ENCODE results near the gene MAP4K4.

DNA sequence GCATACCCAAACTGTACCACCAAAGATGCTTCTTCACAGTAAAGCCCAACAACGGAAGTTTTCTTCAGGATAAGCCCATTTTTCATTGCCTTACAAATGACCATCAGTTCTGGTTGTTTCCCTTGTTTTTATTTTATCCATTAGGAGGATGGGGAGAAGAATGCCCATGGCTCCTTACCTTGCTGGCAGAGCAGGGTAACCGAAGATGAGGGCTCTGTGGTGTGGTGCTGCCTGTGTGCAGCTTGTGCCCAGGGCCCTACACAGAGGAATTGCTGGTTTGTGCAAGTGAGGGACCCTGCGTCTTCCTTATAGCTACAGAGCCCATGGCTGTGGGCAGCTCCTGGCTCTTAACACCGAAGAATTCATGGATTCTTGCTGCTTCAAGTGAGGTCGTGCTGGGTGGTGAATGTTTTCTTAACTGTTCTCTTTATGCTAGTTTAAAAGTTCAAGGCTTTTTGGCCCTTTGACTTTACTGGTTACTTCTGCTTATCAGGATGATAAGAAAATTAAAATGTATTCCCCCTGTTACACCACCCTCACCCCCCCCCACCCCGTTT lies 110.6 kb downstream of the MAP4K4 start:
- TF ChIP-seq POLR2A (IDR thresholded peaks at IDR 0.05), result no peak
- TF ChIP-seq, protein P1, sequence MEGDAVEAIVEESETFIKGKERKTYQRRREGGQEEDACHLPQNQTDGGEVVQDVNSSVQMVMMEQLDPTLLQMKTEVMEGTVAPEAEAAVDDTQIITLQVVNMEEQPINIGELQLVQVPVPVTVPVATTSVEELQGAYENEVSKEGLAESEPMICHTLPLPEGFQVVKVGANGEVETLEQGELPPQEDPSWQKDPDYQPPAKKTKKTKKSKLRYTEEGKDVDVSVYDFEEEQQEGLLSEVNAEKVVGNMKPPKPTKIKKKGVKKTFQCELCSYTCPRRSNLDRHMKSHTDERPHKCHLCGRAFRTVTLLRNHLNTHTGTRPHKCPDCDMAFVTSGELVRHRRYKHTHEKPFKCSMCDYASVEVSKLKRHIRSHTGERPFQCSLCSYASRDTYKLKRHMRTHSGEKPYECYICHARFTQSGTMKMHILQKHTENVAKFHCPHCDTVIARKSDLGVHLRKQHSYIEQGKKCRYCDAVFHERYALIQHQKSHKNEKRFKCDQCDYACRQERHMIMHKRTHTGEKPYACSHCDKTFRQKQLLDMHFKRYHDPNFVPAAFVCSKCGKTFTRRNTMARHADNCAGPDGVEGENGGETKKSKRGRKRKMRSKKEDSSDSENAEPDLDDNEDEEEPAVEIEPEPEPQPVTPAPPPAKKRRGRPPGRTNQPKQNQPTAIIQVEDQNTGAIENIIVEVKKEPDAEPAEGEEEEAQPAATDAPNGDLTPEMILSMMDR (IDR thresholded peaks at IDR 0.05), result no peak

All from adrenal gland (tissue), 5 donors.